Measurements from ENCODE around the gene JTB. TPM values are rescaled to one million over a fixed set of nuclear protein-coding genes. Genes with fewer than 3 reads are reported as not detected.
"Not testable (repeated sequence)": the region's sequence is repeated elsewhere in the genome, so short reads cannot be mapped to it uniquely, and the experiment has no call there.

JTB gene
- total and polyA plus RNA-seq, 2 experiments from 2014 or later = 183 to 242 TPM

DNA sequence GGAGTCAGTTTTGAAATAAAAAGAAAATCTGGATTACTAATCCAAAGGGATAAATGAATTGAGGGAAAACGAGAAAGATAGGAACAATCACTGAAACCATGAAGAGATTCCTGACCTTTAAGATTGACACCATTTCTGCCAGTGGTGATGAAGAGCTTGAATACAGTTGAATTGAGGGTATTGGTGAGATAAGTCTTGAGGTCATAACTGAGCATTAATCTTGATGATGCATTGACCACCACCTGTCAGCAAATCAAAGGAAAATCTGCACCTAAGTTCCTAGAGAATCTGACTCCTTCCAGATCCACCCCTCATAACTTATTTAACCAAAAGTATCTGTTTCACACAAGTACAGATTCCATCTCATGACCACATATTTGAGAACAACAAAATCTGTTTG is 34.7 kb upstream of the JTB start:
- Histone ChIP-seq H2AFZ (no peak overlapping the region), H3F3A (ENCODE audit: insufficient read depth) (no peaks in the 10 kb centered on the region), H3K4me1 (ENCODE audit: insufficient read depth) (peaks cover 9% of the 10 kb centered on the region; the same call in 1 of the 2 replicates), H3K36me3 (ENCODE audit: low read depth) (no peaks in the 10 kb centered on the region), H3K9me2 (ENCODE audit: insufficient read depth) (no peaks in the 10 kb centered on the region), H3K9me3 (ENCODE audit: low read depth) (no peaks in the 10 kb centered on the region), H3K4me2 (ENCODE audit: unreplicated experiment) (no peak overlapping the region), H3K4me3 (no peak overlapping the region), H3K79me2 (ENCODE audit: insufficient read depth) (no peaks in the 10 kb centered on the region), H3K9ac (no peak overlapping the region), H3K27ac (no peak overlapping the region), H3K27me3 (replicated peaks; ENCODE audit: insufficient read depth) (no peaks in the 10 kb centered on the region), H4K20me1 (ENCODE audit: insufficient read depth) (no peaks in the 10 kb centered on the region)
- TF ChIP-seq EZH2 (IDR thresholded peaks at IDR 0.05; ENCODE audit: insufficient read depth, poor library complexity, severe bottlenecking) (no peak), EZH2phosphoT487 (IDR thresholded peaks at IDR 0.05; ENCODE audit: insufficient read depth, low read depth) (no peak)
- no peak for DNase-seq
- in situ Hi-C loops (cut with MboI) = no loop called here
- 83 to 91% methylated on average over 1 of the region's 1 CpG for WGBS, 2 experiments (ENCODE audit: low coverage in 1 of 2, low lambda C conversion rate in 2 of 2, missing lambda C conversion rate in 2 of 2)

GRCh38 chr1:154006136-154006535 is 28.7 kb upstream of the JTB start:
- peak overlapping the region; percentile 40; the same call in 1 of the 2 replicates for H3K27ac ChIP-seq
- H3K9ac ChIP-seq = no peak overlapping the region
- no peak overlapping the region for H3K4me2 ChIP-seq (ENCODE audit: unreplicated experiment)
- no peak overlapping the region for H2AFZ ChIP-seq
- no peaks in the 10 kb centered on the region for H4K20me1 ChIP-seq (ENCODE audit: insufficient read depth)
- H3K79me2 ChIP-seq (ENCODE audit: insufficient read depth) = no peaks in the 10 kb centered on the region
- TF ChIP-seq EZH2 (IDR thresholded peaks at IDR 0.05; ENCODE audit: insufficient read depth, poor library complexity, severe bottlenecking) = no peak
- no peak for TF ChIP-seq EZH2phosphoT487 (IDR thresholded peaks at IDR 0.05; ENCODE audit: insufficient read depth, low read depth)
- in situ Hi-C loops (cut with MboI) = no loop called here
- 99 to 100% methylated on average over 3 of the region's 3 CpGs for whole genome bisulfite sequencing, 2 experiments (ENCODE audit: low coverage in 1 of 2, low lambda C conversion rate in 2 of 2, missing lambda C conversion rate in 2 of 2)
- no peak overlapping the region for H3K4me3 ChIP-seq
- H3F3A ChIP-seq (ENCODE audit: insufficient read depth) = no peaks in the 10 kb centered on the region
- no peaks in the 10 kb centered on the region for H3K27me3 ChIP-seq (replicated peaks; ENCODE audit: insufficient read depth)
- no peaks in the 10 kb centered on the region for H3K36me3 ChIP-seq (ENCODE audit: low read depth)
- H3K4me1 ChIP-seq (ENCODE audit: insufficient read depth) = peaks cover 9% of the 10 kb centered on the region
- DNase-seq = peak; percentile 61
- no peaks in the 10 kb centered on the region for H3K9me3 ChIP-seq (ENCODE audit: low read depth)
- no peaks in the 10 kb centered on the region for H3K9me2 ChIP-seq (ENCODE audit: insufficient read depth)

GRCh38 chr1:154000420-154000819 is 22.9 kb upstream of the JTB start:
- Histone ChIP-seq H2AFZ (no peak overlapping the region), H3K79me2 (ENCODE audit: insufficient read depth) (no peaks in the 10 kb centered on the region), H3K27ac (no peak overlapping the region), H3K4me3 (no peak overlapping the region), H3K36me3 (ENCODE audit: low read depth) (no peaks in the 10 kb centered on the region), H4K20me1 (ENCODE audit: insufficient read depth) (no peaks in the 10 kb centered on the region), H3K4me2 (ENCODE audit: unreplicated experiment) (no peak overlapping the region), H3K9me2 (ENCODE audit: insufficient read depth) (no peaks in the 10 kb centered on the region), H3K4me1 (ENCODE audit: insufficient read depth) (no peaks in the 10 kb centered on the region), H3K9me3 (ENCODE audit: low read depth) (no peaks in the 10 kb centered on the region), H3K9ac (no peak overlapping the region), H3K27me3 (replicated peaks; ENCODE audit: insufficient read depth) (no peaks in the 10 kb centered on the region), H3F3A (ENCODE audit: insufficient read depth) (peaks cover 4% of the 10 kb centered on the region; the same call in 1 of the 2 replicates)
- in situ Hi-C loops (cut with MboI) = no loop called here
- WGBS, 2 experiments (ENCODE audit: low coverage in 1 of 2, low lambda C conversion rate in 2 of 2, missing lambda C conversion rate in 2 of 2) = 33 to 34% methylated on average over 4 of the region's 4 CpGs
- DNase-seq = no peak
- TF ChIP-seq EZH2 (IDR thresholded peaks at IDR 0.05; ENCODE audit: insufficient read depth, poor library complexity, severe bottlenecking) (no peak), EZH2phosphoT487 (IDR thresholded peaks at IDR 0.05; ENCODE audit: insufficient read depth, low read depth) (no peak)

- H3K9ac ChIP-seq; H3K4me3 ChIP-seq; H2AFZ ChIP-seq; DNase-seq; H3K9me3 ChIP-seq (ENCODE audit: low read depth); H3K27me3 ChIP-seq (replicated peaks; ENCODE audit: insufficient read depth); H3K9me2 ChIP-seq (ENCODE audit: insufficient read depth); H3K27ac ChIP-seq; H4K20me1 ChIP-seq (ENCODE audit: insufficient read depth); H3K4me2 ChIP-seq (ENCODE audit: unreplicated experiment); in situ Hi-C loops (cut with MboI): not testable (repeated sequence)
- H3K4me1 ChIP-seq (ENCODE audit: insufficient read depth) = peaks cover 12% of the 10 kb centered on the region
- peaks cover 17% of the 10 kb centered on the region for H3K36me3 ChIP-seq (ENCODE audit: low read depth)
- WGBS, 2 experiments (ENCODE audit: low coverage in 1 of 2, low lambda C conversion rate in 2 of 2, missing lambda C conversion rate in 2 of 2) = 94 to 95% methylated on average over 10 of the region's 10 CpGs
- H3F3A ChIP-seq (ENCODE audit: insufficient read depth) = peaks cover 38% of the 10 kb centered on the region
- peaks cover 10% of the 10 kb centered on the region for H3K79me2 ChIP-seq (ENCODE audit: insufficient read depth)
Observed at GRCh38 chr1:153996882-153997281, 19.4 kb upstream of the JTB start.

DNA sequence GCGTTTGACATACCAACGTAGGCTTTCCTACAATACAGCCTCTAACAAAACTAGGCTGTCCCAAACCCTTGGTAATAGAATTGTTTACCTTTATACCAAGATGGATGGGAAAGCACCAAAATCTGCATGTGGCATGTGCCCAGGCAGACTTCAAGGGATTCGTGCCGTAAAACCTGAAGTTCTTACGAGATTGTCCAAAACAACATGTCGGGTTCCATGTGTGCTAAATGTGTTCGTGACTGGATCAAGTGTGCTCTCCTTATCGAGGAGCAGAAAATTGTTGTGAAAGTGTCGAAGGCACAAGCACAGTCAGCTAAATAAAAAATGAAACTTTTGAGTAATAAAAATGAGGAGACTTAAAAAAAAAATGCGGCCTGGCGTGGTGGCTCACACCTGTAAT is 18.2 kb upstream of the JTB start:
- H2AFZ ChIP-seq = no peak overlapping the region
- no peak overlapping the region for H3K4me3 ChIP-seq
- H3K79me2 ChIP-seq (ENCODE audit: insufficient read depth) = peaks cover 23% of the 10 kb centered on the region
- in situ Hi-C loops (cut with MboI) = no loop called here
- H3K27ac ChIP-seq = no peak overlapping the region
- H3K4me1 ChIP-seq (ENCODE audit: insufficient read depth) = peaks cover 17% of the 10 kb centered on the region
- peaks cover 46% of the 10 kb centered on the region for H3F3A ChIP-seq (ENCODE audit: insufficient read depth)
- no peak overlapping the region for H3K4me2 ChIP-seq (ENCODE audit: unreplicated experiment)
- DNase-seq = no peak
- H3K9me2 ChIP-seq (ENCODE audit: insufficient read depth) = no peaks in the 10 kb centered on the region
- H3K9me3 ChIP-seq (ENCODE audit: low read depth) = no peaks in the 10 kb centered on the region
- H3K36me3 ChIP-seq (ENCODE audit: low read depth) = peaks cover 21% of the 10 kb centered on the region
- peaks cover 5% of the 10 kb centered on the region; the same call in 1 of the 2 replicates for H4K20me1 ChIP-seq (ENCODE audit: insufficient read depth)
- no peak overlapping the region for H3K9ac ChIP-seq
- H3K27me3 ChIP-seq (replicated peaks; ENCODE audit: insufficient read depth) = no peaks in the 10 kb centered on the region
- 87 to 90% methylated on average over 11 of the region's 11 CpGs for WGBS, 2 experiments (ENCODE audit: low coverage in 1 of 2, low lambda C conversion rate in 2 of 2, missing lambda C conversion rate in 2 of 2)
- TF ChIP-seq EZH2 (IDR thresholded peaks at IDR 0.05; ENCODE audit: insufficient read depth, poor library complexity, severe bottlenecking) (no peak), EZH2phosphoT487 (IDR thresholded peaks at IDR 0.05; ENCODE audit: insufficient read depth, low read depth) (no peak)

All from GM23248 (cell line).